Hepatocyte (in vitro differentiated cells): ENCODE data around the gene THAP3.

Experiments
- CTCF ChIP-seq: fragments of 200-600 bp; sonication (generic); IDR thresholded peaks from 2 replicates; pipeline ENCODE4 v1.5.1; 2016; ENCODE audit warnings: antibody characterized with exemption, mild to moderate bottlenecking; ENCODE audit not compliant: poor library complexity
- EZH2 ChIP-seq: fragments of 200-600 bp; sonication (generic); IDR thresholded peaks from 2 replicates; pipeline ENCODE4 v1.6.1; 2016; ENCODE audit warnings: antibody characterized with exemption, mild to moderate bottlenecking, borderline replicate concordance
- EZH2phosphoT487 ChIP-seq: fragments of 200-600 bp; sonication (generic); IDR thresholded peaks from one replicate; pipeline ENCODE4 v1.6.1; 2018; ENCODE audit warnings: antibody characterized with exemption, mild to moderate bottlenecking, low read depth, moderate library complexity; ENCODE audit not compliant: unreplicated experiment, severe bottlenecking

GRCh38 chr1:6588128-6588892 is 36.4 kb upstream of the THAP3 start:
- TF ChIP-seq CTCF (no peak), EZH2 (no peak), EZH2phosphoT487 (no peak)
